HepG2 (cell line): Measurements from ENCODE around the gene MICALL2. TPM values are rescaled to one million over a fixed set of nuclear protein-coding genes. Genes with fewer than 3 reads are reported as not detected.
A peak's percentile ranks its signal among the peaks of the same experiment; 100 is the strongest.

Experiments used
- CBFB ChIP-seq: sonication (generic); formaldehyde crosslinking; IDR thresholded peaks from 2 replicates; pipeline ENCODE4 v1.4.0; 2020; ENCODE audit warnings: missing genetic modification reagents
- HMG20B ChIP-seq: conservative IDR thresholded peaks from 2 replicates; pipeline ENCODE4 v1.6.1; 2016; ENCODE audit warnings: missing genetic modification reagents, missing compliant biosample characterization
- HNRNPUL1 ChIP-seq: fragments of 200-400 bp; formaldehyde crosslinking; IDR thresholded peaks from 2 replicates; pipeline ENCODE4 v1.6.1; 2017; ENCODE audit warnings: low read depth, mild to moderate bottlenecking, low read length, moderate library complexity
- PHF5A ChIP-seq: IDR thresholded peaks from one replicate; pipeline ENCODE4 v1.6.1; 2018; ENCODE audit warnings: low read depth, missing genetic modification reagents; ENCODE audit not compliant: unreplicated experiment
- RNF2 ChIP-seq: fragments of 450-650 bp; conservative IDR thresholded peaks from 2 replicates; pipeline ENCODE4 v1.6.1; 2016; ENCODE audit warnings: low read depth
- SRF ChIP-seq: IDR thresholded peaks from 2 replicates; pipeline ENCODE4 v1.6.1; 2011; ENCODE audit warnings: mild to moderate bottlenecking, low read depth, low read length, moderate library complexity
- YEATS4 ChIP-seq: sonication (generic); formaldehyde crosslinking; IDR thresholded peaks from 2 replicates; pipeline ENCODE4 v1.4.0; 2020; ENCODE audit warnings: missing genetic modification reagents, borderline replicate concordance
- ZBTB21 ChIP-seq: sonication (generic); formaldehyde crosslinking; IDR thresholded peaks from 2 replicates; pipeline ENCODE4 v1.4.0; 2020; ENCODE audit warnings: missing genetic modification reagents
- ZBTB7A ChIP-seq: sonication (generic); formaldehyde crosslinking; IDR thresholded peaks from 2 replicates; pipeline ENCODE4 v1.8.0; 2022; ENCODE audit warnings: mild to moderate bottlenecking, missing genetic modification reagents
- ZMYM3 ChIP-seq: sonication (generic); formaldehyde crosslinking; IDR thresholded peaks from 2 replicates; pipeline ENCODE4 v1.5.1; 2020; ENCODE audit warnings: mild to moderate bottlenecking, missing genetic modification reagents
- ZNF30 ChIP-seq: sonication (generic); formaldehyde crosslinking; IDR thresholded peaks from 2 replicates; pipeline ENCODE4 v1.5.0; 2020; ENCODE audit warnings: mild to moderate bottlenecking, missing genetic modification reagents
- ZNF550 ChIP-seq: sonication (generic); formaldehyde crosslinking; IDR thresholded peaks from 2 replicates; pipeline ENCODE4 v1.4.0; 2020; ENCODE audit warnings: mild to moderate bottlenecking, missing genetic modification reagents, borderline replicate concordance
- ZNF569 ChIP-seq: sonication (generic); formaldehyde crosslinking; IDR thresholded peaks from 2 replicates; pipeline ENCODE4 v1.5.0; 2020; ENCODE audit warnings: mild to moderate bottlenecking, missing genetic modification reagents, moderate library complexity, borderline replicate concordance
- polyA plus RNA-seq, 8 experiments: library from polyadenylated mRNA; depleted of rRNA in 3 of 8; stranded (reverse) in 7 of 8; unstranded in 1 of 8; fragments of >200 nt; fragmentation: Illumina TruSeq in 4 of 8; extraction: Trizol in 4 of 8; gene quantifications; 2 replicates each; pipeline versions ENCODE4 v1.2.1 to v1.2.3, GENCODE V29; 2011 to 2016; ENCODE audit warnings: low read depth in 4 of 8, missing spikeins in 1 of 8, mixed read lengths in 1 of 8; ENCODE audit not compliant: insufficient read depth in 1 of 8
- total RNA-seq, 5 experiments: library from RNA; depleted of rRNA; stranded (reverse); fragments of >200 nt; fragmentation: Illumina TruSeq; extraction: Trizol; gene quantifications; 2 replicates each; pipeline ENCODE4 v1.2.3, GENCODE V29; 2016; ENCODE audit warnings: low read depth in 1 of 5
- TF ChIP-seq, protein P1 (sequence below): sonication (generic); formaldehyde crosslinking; IDR thresholded peaks from 2 replicates; pipeline ENCODE4 v1.8.0; 2022; ENCODE audit warnings: mild to moderate bottlenecking, missing genetic modification reagents
- TF ChIP-seq, protein P2 (sequence below): sonication (generic); formaldehyde crosslinking; IDR thresholded peaks from 2 replicates; pipeline ENCODE4 v1.4.0; 2020; ENCODE audit warnings: missing genetic modification reagents, borderline replicate concordance
- TF ChIP-seq, protein P3 (sequence below): sonication (generic); formaldehyde crosslinking; IDR thresholded peaks from 2 replicates; pipeline ENCODE4 v1.4.0; 2020; ENCODE audit warnings: missing genetic modification reagents, low read depth, mild to moderate bottlenecking, borderline replicate concordance
- TF ChIP-seq, protein P4 (sequence below): IDR thresholded peaks from 2 replicates; pipeline ENCODE4 v1.6.1; 2016; ENCODE audit warnings: mild to moderate bottlenecking
- TF ChIP-seq, protein P5 (sequence below): IDR thresholded peaks from 2 replicates; pipeline ENCODE4 v1.4.0; 2020; ENCODE audit warnings: mild to moderate bottlenecking, missing genetic modification reagents
- TF ChIP-seq, protein P6 (sequence below): sonication (generic); formaldehyde crosslinking; IDR thresholded peaks from 2 replicates; pipeline ENCODE4 v1.8.0; 2022; ENCODE audit warnings: mild to moderate bottlenecking, missing genetic modification reagents, moderate library complexity

Gene MICALL2
- total and polyA plus RNA-seq, 2 of the 13 experiments (the other 11 are each of a cell fraction or from before 2014, with no cell fraction given) = 5.8 to 12.4 TPM

DNA sequence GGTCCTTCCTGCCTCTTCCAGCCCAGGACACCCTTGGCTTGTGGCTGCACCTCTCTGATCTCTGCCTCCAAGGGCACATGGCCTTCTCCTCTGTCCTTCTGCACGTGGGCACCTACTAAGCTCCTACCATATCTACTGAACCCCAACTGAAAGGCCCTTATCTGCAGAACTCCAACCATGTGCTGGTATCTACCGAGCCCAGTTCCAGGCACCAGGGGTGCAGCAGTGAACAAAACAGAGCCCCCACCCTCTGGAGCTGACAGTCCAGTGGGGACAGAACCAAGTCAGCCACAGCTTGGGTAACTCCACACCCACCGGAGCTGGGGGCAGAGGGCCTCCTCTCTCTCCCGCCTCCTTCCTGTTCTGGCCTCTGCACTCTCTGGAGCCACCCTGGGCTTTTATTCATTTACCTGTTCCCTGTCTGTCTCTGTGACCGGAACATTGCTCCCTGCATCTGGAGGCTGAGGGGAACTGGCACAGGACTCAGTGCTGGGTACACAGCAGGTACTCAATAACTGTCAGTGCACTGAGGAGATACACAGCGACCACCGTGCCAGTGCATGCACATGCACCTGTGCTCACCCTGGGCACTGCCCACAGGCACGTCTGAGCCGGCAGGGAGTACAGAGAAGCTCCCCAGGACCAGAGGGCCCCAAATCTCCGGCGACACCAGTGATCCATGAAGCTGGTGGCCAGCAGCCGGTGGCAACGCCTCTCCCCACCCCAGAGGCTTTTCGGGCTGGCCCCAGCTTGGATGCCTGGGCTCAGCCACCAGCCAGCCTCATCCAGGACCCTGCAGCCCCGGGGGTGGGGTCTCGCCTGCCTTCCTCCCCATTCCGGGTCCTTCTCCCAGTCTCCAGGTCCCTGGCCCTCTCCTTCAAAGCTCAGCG is 2.0 kb downstream of the MICALL2 start (continued):
- TF ChIP-seq ZMYM3 (CRISPR knock-in tag) = peak; percentile 53; the same call in 1 of the 2 replicates
- TF ChIP-seq SRF = 0 out of 2 replicates have a peak, but pooled peaks have one; percentile 13
- TF ChIP-seq HMG20B (CRISPR knock-in tag) = no peak
- TF ChIP-seq RNF2 = no peak
- no peak for TF ChIP-seq ZNF569
- TF ChIP-seq YEATS4 = 0 out of 2 replicates have a peak, but pooled peaks have one; percentile 29
- 0 out of 2 replicates have a peak, but pooled peaks have one; percentile 43 for TF ChIP-seq ZBTB7A (CRISPR knock-in tag)
- TF ChIP-seq, protein P1, sequence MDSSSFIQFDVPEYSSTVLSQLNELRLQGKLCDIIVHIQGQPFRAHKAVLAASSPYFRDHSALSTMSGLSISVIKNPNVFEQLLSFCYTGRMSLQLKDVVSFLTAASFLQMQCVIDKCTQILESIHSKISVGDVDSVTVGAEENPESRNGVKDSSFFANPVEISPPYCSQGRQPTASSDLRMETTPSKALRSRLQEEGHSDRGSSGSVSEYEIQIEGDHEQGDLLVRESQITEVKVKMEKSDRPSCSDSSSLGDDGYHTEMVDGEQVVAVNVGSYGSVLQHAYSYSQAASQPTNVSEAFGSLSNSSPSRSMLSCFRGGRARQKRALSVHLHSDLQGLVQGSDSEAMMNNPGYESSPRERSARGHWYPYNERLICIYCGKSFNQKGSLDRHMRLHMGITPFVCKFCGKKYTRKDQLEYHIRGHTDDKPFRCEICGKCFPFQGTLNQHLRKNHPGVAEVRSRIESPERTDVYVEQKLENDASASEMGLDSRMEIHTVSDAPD (CRISPR knock-in tag) = no peak
- no peak for TF ChIP-seq HNRNPUL1
- TF ChIP-seq ZBTB21 (CRISPR knock-in tag) = no peak
- TF ChIP-seq, protein P2, sequence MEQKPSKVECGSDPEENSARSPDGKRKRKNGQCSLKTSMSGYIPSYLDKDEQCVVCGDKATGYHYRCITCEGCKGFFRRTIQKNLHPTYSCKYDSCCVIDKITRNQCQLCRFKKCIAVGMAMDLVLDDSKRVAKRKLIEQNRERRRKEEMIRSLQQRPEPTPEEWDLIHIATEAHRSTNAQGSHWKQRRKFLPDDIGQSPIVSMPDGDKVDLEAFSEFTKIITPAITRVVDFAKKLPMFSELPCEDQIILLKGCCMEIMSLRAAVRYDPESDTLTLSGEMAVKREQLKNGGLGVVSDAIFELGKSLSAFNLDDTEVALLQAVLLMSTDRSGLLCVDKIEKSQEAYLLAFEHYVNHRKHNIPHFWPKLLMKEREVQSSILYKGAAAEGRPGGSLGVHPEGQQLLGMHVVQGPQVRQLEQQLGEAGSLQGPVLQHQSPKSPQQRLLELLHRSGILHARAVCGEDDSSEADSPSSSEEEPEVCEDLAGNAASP = no peak
- TF ChIP-seq ZNF30 (CRISPR knock-in tag) = peak; percentile 15; the same call in 1 of the 2 replicates
- TF ChIP-seq, protein P3, sequence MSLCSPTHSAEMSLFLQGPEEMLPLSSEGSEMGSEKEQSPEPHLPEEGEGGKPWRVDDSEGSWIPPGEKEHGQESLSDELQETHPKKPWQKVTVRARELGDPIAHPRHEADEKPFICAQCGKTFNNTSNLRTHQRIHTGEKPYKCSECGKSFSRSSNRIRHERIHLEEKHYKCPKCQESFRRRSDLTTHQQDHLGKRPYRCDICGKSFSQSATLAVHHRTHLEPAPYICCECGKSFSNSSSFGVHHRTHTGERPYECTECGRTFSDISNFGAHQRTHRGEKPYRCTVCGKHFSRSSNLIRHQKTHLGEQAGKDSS = peak; percentile 68; the same call in 1 of the 2 replicates
- TF ChIP-seq, protein P4, sequence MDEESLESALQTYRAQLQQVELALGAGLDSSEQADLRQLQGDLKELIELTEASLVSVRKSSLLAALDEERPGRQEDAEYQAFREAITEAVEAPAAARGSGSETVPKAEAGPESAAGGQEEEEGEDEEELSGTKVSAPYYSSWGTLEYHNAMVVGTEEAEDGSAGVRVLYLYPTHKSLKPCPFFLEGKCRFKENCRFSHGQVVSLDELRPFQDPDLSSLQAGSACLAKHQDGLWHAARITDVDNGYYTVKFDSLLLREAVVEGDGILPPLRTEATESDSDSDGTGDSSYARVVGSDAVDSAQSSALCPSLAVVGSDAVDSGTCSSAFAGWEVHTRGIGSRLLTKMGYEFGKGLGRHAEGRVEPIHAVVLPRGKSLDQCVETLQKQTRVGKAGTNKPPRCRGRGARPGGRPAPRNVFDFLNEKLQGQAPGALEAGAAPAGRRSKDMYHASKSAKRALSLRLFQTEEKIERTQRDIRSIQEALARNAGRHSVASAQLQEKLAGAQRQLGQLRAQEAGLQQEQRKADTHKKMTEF (CRISPR knock-in tag) = no peak
- TF ChIP-seq, protein P5, sequence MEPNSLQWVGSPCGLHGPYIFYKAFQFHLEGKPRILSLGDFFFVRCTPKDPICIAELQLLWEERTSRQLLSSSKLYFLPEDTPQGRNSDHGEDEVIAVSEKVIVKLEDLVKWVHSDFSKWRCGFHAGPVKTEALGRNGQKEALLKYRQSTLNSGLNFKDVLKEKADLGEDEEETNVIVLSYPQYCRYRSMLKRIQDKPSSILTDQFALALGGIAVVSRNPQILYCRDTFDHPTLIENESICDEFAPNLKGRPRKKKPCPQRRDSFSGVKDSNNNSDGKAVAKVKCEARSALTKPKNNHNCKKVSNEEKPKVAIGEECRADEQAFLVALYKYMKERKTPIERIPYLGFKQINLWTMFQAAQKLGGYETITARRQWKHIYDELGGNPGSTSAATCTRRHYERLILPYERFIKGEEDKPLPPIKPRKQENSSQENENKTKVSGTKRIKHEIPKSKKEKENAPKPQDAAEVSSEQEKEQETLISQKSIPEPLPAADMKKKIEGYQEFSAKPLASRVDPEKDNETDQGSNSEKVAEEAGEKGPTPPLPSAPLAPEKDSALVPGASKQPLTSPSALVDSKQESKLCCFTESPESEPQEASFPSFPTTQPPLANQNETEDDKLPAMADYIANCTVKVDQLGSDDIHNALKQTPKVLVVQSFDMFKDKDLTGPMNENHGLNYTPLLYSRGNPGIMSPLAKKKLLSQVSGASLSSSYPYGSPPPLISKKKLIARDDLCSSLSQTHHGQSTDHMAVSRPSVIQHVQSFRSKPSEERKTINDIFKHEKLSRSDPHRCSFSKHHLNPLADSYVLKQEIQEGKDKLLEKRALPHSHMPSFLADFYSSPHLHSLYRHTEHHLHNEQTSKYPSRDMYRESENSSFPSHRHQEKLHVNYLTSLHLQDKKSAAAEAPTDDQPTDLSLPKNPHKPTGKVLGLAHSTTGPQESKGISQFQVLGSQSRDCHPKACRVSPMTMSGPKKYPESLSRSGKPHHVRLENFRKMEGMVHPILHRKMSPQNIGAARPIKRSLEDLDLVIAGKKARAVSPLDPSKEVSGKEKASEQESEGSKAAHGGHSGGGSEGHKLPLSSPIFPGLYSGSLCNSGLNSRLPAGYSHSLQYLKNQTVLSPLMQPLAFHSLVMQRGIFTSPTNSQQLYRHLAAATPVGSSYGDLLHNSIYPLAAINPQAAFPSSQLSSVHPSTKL = peak; percentile 24; the same call in 1 of the 2 replicates
- no peak for TF ChIP-seq CBFB (CRISPR knock-in tag)
- no peak for TF ChIP-seq PHF5A (CRISPR knock-in tag)
- TF ChIP-seq ZNF550 (CRISPR knock-in tag) = no peak
- TF ChIP-seq, protein P6, sequence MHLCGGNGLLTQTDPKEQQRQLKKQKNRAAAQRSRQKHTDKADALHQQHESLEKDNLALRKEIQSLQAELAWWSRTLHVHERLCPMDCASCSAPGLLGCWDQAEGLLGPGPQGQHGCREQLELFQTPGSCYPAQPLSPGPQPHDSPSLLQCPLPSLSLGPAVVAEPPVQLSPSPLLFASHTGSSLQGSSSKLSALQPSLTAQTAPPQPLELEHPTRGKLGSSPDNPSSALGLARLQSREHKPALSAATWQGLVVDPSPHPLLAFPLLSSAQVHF (CRISPR knock-in tag) = no peak
